Glomerular visceral epithelial cell (primary cell): ENCODE measurements around the gene RIPOR3.
"Not testable (repeated sequence)": the region's sequence is repeated elsewhere in the genome, so short reads cannot be mapped to it uniquely, and the experiment has no call there.

Source experiments
- DNase-seq: peaks from one replicate; pipeline ENCODE4 v3.0.0-alpha.2; 2016; ENCODE audit errors: extremely low spot score

The RIPOR3 gene

GRCh38 chr20:50658804-50659380 is 32.5 kb downstream of the RIPOR3 start:
- DNase-seq, result no peak

- DNase-seq, result no peak
Measured at GRCh38 chr20:50655311-50655880, 35.9 kb downstream of the RIPOR3 start.

GRCh38 chr20:50654904-50655303 is 36.4 kb downstream of the RIPOR3 start:
- DNase-seq, result no peak

- DNase-seq, result no peak
Measured at GRCh38 chr20:50652702-50653294, 38.5 kb downstream of the RIPOR3 start.

- DNase-seq, result no peak
Measured at GRCh38 chr20:50651676-50652075, 39.7 kb downstream of the RIPOR3 start.

GRCh38 chr20:50649590-50649989 is 41.8 kb downstream of the RIPOR3 start:
- DNase-seq, result no peak

GRCh38 chr20:50648651-50649050 is 42.7 kb downstream of the RIPOR3 start:
- no peak for DNase-seq

- DNase-seq, result no peak
Measured at GRCh38 chr20:50646483-50646996, 44.8 kb downstream of the RIPOR3 start.

GRCh38 chr20:50645253-50646068 is 45.9 kb downstream of the RIPOR3 start:
- DNase-seq, result peak; percentile 100

- no peak for DNase-seq
Measured at GRCh38 chr20:50642288-50642803, 49.0 kb downstream of the RIPOR3 start.

- not testable (repeated sequence) for DNase-seq
Measured at GRCh38 chr20:50641625-50642287, 49.6 kb downstream of the RIPOR3 start.

GRCh38 chr20:50639971-50640711 is 51.2 kb downstream of the RIPOR3 start:
- not testable (repeated sequence) for DNase-seq

GRCh38 chr20:50638015-50638847 is 53.1 kb downstream of the RIPOR3 start:
- peak; percentile 83 for DNase-seq

GRCh38 chr20:50636601-50637540 is 54.5 kb downstream of the RIPOR3 start:
- no peak for DNase-seq

- DNase-seq, result peak; percentile 87
Measured at GRCh38 chr20:50635676-50636600, 55.4 kb downstream of the RIPOR3 start.

- DNase-seq, result no peak
Measured at GRCh38 chr20:50635014-50635557, 56.3 kb downstream of the RIPOR3 start.

GRCh38 chr20:50634191-50634590 is 57.2 kb downstream of the RIPOR3 start:
- DNase-seq, result no peak
